IPS DF 6.9 (cell line): ENCODE measurements around the gene SLC39A6.

Source experiments
- DNase-seq: peaks from one replicate; pipeline ENCODE4 v3.0.0-alpha.2; 2013; ENCODE audit warnings: low read depth, low spot score
- H3K27ac ChIP-seq: one replicate; pipeline ENCODE4 v1.5.1; 2013; ENCODE audit warnings: low read length, control low read depth
- H3K27me3 ChIP-seq: 2 replicates; pipeline ENCODE4 v1.6.1; 2013; ENCODE audit warnings: mild to moderate bottlenecking, low read length; ENCODE audit not compliant: control insufficient read depth, insufficient read depth
- H3K36me3 ChIP-seq: 2 replicates; pipeline ENCODE4 v1.6.1; 2013; ENCODE audit warnings: low read length; ENCODE audit not compliant: control insufficient read depth, insufficient read depth
- H3K4me1 ChIP-seq: 2 replicates; pipeline ENCODE4 v1.6.1; 2013; ENCODE audit warnings: low read length; ENCODE audit not compliant: control insufficient read depth, insufficient read depth
- H3K4me3 ChIP-seq: 2 replicates; pipeline ENCODE4 v1.5.1; 2013; ENCODE audit warnings: mild to moderate bottlenecking, low read length
- H3K9me3 ChIP-seq: 2 replicates; pipeline ENCODE4 v1.6.1; 2013; ENCODE audit warnings: low read length, inconsistent platforms; ENCODE audit not compliant: control insufficient read depth, insufficient read depth
- WGBS: extraction: QIAGEN DNeasy Blood & Tissue Kit; methylation state at CpG from one replicate; pipeline ENCODE4 v1.1.7; 2013; ENCODE audit warnings: mixed read lengths, missing lambda C conversion rate; ENCODE audit not compliant: insufficient read length, insufficient coverage; 5-methylcytosine and 5-hydroxymethylcytosine counted together

Gene SLC39A6

DNA sequence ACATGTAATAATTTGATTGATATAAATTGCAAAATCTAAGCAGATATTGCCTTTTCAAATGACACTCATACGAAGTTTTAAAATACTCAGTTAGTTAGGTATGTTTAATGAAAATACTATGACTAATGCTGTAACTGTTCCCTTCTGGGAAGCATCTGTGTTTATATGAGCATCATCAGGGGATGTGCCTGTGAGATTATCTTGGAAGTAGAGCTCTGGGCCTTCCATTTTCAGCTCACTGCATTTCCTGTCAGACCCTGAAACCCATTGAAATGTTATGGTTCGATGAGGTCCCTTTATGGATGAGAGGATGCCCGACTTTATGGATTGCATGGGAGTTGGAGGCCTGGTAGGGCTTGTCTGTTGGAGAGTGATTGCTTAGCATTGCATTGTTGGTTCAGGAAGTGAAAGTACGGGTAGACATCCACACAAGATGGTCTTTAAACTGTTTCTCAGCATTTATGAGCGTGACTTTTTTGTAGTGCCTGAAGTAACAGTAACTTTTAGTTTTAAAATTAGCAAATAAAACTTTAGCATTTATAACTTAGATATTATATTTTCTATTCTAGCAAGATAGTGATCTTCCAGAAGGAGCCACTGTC, 29.2 kb upstream of the SLC39A6 start:
- no peak for DNase-seq
- no peak overlapping the region for H3K27ac ChIP-seq
- H3K4me1 ChIP-seq, result no peaks in the 10 kb centered on the region
- no peaks in the 10 kb centered on the region for H3K27me3 ChIP-seq
- WGBS, result no CpG with 5 or more reads among the region's 5 CpGs
- no peaks in the 10 kb centered on the region for H3K9me3 ChIP-seq
- no peak overlapping the region for H3K4me3 ChIP-seq
- H3K36me3 ChIP-seq, result peaks cover 9% of the 10 kb centered on the region; the same call in 1 of the 2 replicates

DNA sequence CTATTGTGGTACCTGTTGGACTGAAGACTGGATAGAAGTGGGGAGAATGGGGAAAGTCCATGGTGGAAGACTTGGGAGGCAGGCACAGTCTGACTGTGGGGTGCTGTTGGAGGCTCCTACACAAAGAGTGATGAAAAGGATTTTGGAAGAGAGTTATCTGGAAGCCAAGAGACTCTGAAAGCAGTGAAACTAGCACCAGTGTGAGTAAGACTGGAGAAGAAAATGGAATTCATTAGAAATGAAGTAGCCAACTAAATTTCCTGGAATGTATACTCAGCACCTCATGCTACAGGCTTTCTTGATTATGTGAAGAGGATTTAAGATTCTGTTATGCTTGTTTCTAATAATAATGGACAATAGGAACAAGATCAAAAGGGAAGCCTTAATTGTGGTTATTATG, 28.3 kb upstream of the SLC39A6 start:
- Histone ChIP-seq H3K27ac (no peak overlapping the region), H3K36me3 (peaks cover 11% of the 10 kb centered on the region; the same call in 1 of the 2 replicates), H3K4me1 (no peaks in the 10 kb centered on the region), H3K27me3 (no peaks in the 10 kb centered on the region), H3K4me3 (no peak overlapping the region), H3K9me3 (no peaks in the 10 kb centered on the region)
- no peak for DNase-seq

- Histone ChIP-seq H3K9me3 (no peaks in the 10 kb centered on the region), H3K4me3 (no peak overlapping the region), H3K27ac (no peak overlapping the region), H3K36me3 (peaks cover 11% of the 10 kb centered on the region; the same call in 1 of the 2 replicates), H3K4me1 (no peaks in the 10 kb centered on the region), H3K27me3 (no peaks in the 10 kb centered on the region)
- no peak for DNase-seq
- no CpG with 5 or more reads among the region's 7 CpGs for WGBS
Observed at GRCh38 chr18:36155851-36156757, 27.0 kb upstream of the SLC39A6 start.

- no peak for DNase-seq
- Histone ChIP-seq H3K4me1 (no peaks in the 10 kb centered on the region), H3K27me3 (no peaks in the 10 kb centered on the region), H3K36me3 (peaks cover 17% of the 10 kb centered on the region; the same call in 1 of the 2 replicates), H3K9me3 (no peaks in the 10 kb centered on the region), H3K27ac (no peak overlapping the region), H3K4me3 (no peak overlapping the region)
- no CpG with 5 or more reads among the region's 2 CpGs for WGBS
Observed at GRCh38 chr18:36153771-36154170, 24.6 kb upstream of the SLC39A6 start.

- Histone ChIP-seq H3K4me3 (no peak overlapping the region), H3K9me3 (no peaks in the 10 kb centered on the region), H3K27me3 (no peaks in the 10 kb centered on the region), H3K27ac (no peak overlapping the region), H3K36me3 (peaks cover 14% of the 10 kb centered on the region; the same call in 1 of the 2 replicates), H3K4me1 (no peaks in the 10 kb centered on the region)
- no peak for DNase-seq
- WGBS, result no CpG with 5 or more reads among the region's 4 CpGs
Observed at GRCh38 chr18:36153203-36153602, 24.1 kb upstream of the SLC39A6 start.

GRCh38 chr18:36152781-36153180, 23.6 kb upstream of the SLC39A6 start:
- no peaks in the 10 kb centered on the region for H3K9me3 ChIP-seq
- peaks cover 14% of the 10 kb centered on the region; the same call in 1 of the 2 replicates for H3K36me3 ChIP-seq
- no peaks in the 10 kb centered on the region for H3K4me1 ChIP-seq
- no peak for DNase-seq
- no peak overlapping the region for H3K4me3 ChIP-seq
- no CpG with 5 or more reads among the region's 1 CpG for WGBS
- H3K27ac ChIP-seq, result no peak overlapping the region
- H3K27me3 ChIP-seq, result no peaks in the 10 kb centered on the region

- DNase-seq, result no peak
- Histone ChIP-seq H3K27ac (no peak overlapping the region), H3K27me3 (no peaks in the 10 kb centered on the region), H3K36me3 (peaks cover 25% of the 10 kb centered on the region; the same call in 1 of the 2 replicates), H3K4me1 (no peaks in the 10 kb centered on the region), H3K4me3 (no peak overlapping the region), H3K9me3 (no peaks in the 10 kb centered on the region)
- no CpG with 5 or more reads among the region's 5 CpGs for WGBS
Observed at GRCh38 chr18:36149514-36150289, 20.6 kb upstream of the SLC39A6 start.

DNA sequence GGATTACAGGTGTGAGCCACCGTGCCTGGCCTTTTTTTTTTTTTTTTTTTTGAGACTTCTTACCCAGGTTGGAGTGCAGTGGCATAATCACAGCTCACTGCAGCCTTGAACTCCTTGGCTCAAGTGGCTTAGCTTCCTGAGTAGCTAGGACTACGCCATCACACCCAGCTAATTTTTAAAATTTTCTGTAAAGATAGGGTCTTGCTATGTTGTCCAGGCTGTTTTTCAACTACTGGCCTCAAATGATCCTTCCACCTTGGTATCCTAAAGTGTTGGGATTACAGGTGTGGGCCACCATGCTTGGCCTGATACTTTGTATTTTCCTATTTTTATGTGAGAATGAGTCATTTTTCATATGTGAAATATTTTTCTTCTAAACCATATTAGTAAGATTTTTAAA, 14.3 kb upstream of the SLC39A6 start:
- no CpG with 5 or more reads among the region's 2 CpGs for WGBS
- Histone ChIP-seq H3K36me3 (peaks cover 11% of the 10 kb centered on the region; the same call in 1 of the 2 replicates), H3K27ac (no peak overlapping the region)

GRCh38 chr18:36142751-36143150, 13.6 kb upstream of the SLC39A6 start:
- H3K4me3 ChIP-seq, result no peak overlapping the region
- H3K9me3 ChIP-seq, result no peaks in the 10 kb centered on the region
- no peak for DNase-seq
- peaks cover 11% of the 10 kb centered on the region; the same call in 1 of the 2 replicates for H3K36me3 ChIP-seq
- no CpG with 5 or more reads among the region's 3 CpGs for WGBS
- H3K27ac ChIP-seq, result no peak overlapping the region
- H3K4me1 ChIP-seq, result no peaks in the 10 kb centered on the region
- H3K27me3 ChIP-seq, result no peaks in the 10 kb centered on the region

More for the DNA sequence above, 14.3 kb upstream of the SLC39A6 start:
- H3K4me1 ChIP-seq, result no peaks in the 10 kb centered on the region
- H3K27me3 ChIP-seq, result no peaks in the 10 kb centered on the region
- no peak overlapping the region for H3K4me3 ChIP-seq
- no peak for DNase-seq
- H3K9me3 ChIP-seq, result no peaks in the 10 kb centered on the region

DNA sequence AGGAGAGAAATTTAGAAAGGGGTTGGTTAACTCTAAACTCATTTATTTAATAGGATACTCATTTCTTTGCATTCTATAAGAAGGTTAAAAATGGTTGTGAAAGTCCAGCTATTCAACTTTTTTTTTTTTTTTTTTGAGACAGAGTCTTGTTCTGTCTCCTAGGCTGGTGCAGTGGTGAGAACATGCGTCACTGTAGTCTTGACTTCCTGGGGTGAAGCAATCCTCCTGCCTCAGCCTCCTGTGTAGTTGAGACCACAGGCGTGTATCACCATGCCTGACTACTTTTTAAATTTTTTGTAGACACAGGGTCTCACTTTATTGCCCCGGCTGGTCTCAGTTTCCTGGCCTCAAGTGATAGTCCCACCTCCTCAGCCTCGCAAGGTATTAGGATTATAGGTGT, 12.4 kb upstream of the SLC39A6 start:
- no peak overlapping the region for H3K4me3 ChIP-seq
- no CpG with 5 or more reads among the region's 4 CpGs for WGBS
- H3K9me3 ChIP-seq, result no peaks in the 10 kb centered on the region
- H3K27me3 ChIP-seq, result no peaks in the 10 kb centered on the region
- no peak overlapping the region for H3K27ac ChIP-seq
- no peak for DNase-seq
- H3K36me3 ChIP-seq, result peaks cover 11% of the 10 kb centered on the region; the same call in 1 of the 2 replicates
- H3K4me1 ChIP-seq, result no peaks in the 10 kb centered on the region
